ENCODE data around the gene MGLL.

MGLL gene

DNA sequence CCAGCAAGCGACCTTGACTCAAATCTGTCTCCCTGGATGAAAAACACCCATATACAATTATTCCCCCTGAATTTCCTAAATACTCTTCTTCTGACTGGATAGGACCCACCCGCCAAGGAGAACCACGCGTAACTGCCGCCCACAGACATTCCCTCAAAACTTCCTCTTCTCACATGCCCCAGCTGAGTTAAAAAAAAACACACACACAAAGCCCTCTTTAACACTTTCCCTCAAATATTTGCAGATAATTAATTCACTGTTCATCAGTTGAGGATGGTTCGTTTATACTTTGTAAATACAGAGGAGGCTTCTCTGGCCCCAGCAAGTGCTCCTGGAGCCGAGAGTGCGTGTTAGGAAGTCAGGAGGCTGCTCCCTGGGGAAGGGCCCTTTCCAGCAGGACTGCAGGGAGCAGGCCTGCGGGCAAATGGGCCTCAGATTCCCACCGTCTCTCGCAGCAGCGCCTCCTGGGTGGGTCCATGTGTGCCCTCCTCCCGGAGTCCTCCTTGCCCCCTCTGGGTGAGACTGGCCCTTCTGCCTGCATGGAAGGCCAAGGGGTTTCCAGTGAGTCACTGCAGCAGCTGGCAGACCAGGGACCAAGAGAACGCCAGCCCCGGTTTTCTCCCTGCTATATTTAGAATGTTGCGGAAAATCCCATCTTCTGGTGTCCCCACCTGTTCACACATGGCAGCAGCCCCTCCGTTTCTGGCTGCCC is 46.8 kb downstream of the MGLL start:
- peak overlapping the region; percentile 77 for H3K27ac ChIP-seq (replicated peaks)
- peak in 1 of 2 experiments; percentile 61 for DNase-seq (ENCODE audit: low read depth in 1 of 2, low spot score in 1 of 2)
- H3K4me3 ChIP-seq (replicated peaks; ENCODE audit: insufficient read depth, low read length) = no peak overlapping the region
- no peaks in the 10 kb centered on the region for H3K27me3 ChIP-seq (ENCODE audit: insufficient read depth, poor library complexity, severe bottlenecking)
- TF ChIP-seq SPI1 (IDR thresholded peaks at IDR 0.05; ENCODE audit: borderline replicate concordance, low read depth) (no peak), GABPA (IDR thresholded peaks at IDR 0.05; ENCODE audit: low read depth) (no peak), POLR2AphosphoS5 (IDR thresholded peaks at IDR 0.05; ENCODE audit: low read depth) (no peak)
- TF ChIP-seq, protein P1, sequence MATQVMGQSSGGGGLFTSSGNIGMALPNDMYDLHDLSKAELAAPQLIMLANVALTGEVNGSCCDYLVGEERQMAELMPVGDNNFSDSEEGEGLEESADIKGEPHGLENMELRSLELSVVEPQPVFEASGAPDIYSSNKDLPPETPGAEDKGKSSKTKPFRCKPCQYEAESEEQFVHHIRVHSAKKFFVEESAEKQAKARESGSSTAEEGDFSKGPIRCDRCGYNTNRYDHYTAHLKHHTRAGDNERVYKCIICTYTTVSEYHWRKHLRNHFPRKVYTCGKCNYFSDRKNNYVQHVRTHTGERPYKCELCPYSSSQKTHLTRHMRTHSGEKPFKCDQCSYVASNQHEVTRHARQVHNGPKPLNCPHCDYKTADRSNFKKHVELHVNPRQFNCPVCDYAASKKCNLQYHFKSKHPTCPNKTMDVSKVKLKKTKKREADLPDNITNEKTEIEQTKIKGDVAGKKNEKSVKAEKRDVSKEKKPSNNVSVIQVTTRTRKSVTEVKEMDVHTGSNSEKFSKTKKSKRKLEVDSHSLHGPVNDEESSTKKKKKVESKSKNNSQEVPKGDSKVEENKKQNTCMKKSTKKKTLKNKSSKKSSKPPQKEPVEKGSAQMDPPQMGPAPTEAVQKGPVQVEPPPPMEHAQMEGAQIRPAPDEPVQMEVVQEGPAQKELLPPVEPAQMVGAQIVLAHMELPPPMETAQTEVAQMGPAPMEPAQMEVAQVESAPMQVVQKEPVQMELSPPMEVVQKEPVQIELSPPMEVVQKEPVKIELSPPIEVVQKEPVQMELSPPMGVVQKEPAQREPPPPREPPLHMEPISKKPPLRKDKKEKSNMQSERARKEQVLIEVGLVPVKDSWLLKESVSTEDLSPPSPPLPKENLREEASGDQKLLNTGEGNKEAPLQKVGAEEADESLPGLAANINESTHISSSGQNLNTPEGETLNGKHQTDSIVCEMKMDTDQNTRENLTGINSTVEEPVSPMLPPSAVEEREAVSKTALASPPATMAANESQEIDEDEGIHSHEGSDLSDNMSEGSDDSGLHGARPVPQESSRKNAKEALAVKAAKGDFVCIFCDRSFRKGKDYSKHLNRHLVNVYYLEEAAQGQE (IDR thresholded peaks at IDR 0.05; ENCODE audit: insufficient replicate concordance, low read depth) = no peak
- TF ChIP-seq, protein P2, sequence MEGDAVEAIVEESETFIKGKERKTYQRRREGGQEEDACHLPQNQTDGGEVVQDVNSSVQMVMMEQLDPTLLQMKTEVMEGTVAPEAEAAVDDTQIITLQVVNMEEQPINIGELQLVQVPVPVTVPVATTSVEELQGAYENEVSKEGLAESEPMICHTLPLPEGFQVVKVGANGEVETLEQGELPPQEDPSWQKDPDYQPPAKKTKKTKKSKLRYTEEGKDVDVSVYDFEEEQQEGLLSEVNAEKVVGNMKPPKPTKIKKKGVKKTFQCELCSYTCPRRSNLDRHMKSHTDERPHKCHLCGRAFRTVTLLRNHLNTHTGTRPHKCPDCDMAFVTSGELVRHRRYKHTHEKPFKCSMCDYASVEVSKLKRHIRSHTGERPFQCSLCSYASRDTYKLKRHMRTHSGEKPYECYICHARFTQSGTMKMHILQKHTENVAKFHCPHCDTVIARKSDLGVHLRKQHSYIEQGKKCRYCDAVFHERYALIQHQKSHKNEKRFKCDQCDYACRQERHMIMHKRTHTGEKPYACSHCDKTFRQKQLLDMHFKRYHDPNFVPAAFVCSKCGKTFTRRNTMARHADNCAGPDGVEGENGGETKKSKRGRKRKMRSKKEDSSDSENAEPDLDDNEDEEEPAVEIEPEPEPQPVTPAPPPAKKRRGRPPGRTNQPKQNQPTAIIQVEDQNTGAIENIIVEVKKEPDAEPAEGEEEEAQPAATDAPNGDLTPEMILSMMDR (IDR thresholded peaks at IDR 0.05; ENCODE audit: insufficient read depth, low read length) = no peak

DNA sequence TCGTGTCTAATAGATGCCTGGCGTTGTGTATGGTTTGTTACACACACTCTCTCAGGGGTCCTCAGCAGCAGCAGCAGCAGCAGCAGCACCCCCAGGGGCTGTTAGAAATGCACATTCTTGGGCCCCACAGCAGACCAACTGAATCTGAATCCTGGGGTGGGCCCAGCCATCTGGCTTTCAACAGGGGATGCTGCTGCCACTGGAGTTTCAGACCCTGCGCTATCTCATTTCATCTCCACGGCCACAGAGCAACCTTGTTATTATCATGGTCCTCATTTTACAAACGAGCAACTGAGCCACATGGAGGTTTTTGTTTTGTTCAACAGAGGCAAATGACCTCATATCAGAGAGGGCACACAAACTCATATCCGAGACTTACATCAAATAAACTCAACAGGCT is 47.7 kb downstream of the MGLL start:
- Histone ChIP-seq H3K27ac (replicated peaks) (peak overlapping the region; percentile 77), H3K4me3 (replicated peaks; ENCODE audit: insufficient read depth, low read length) (no peak overlapping the region), H3K27me3 (ENCODE audit: insufficient read depth, poor library complexity, severe bottlenecking) (no peaks in the 10 kb centered on the region)
- DNase-seq (ENCODE audit: low read depth in 1 of 2, low spot score in 1 of 2) = no peak
- no peak for TF ChIP-seq SPI1 (IDR thresholded peaks at IDR 0.05; ENCODE audit: borderline replicate concordance, low read depth)
- TF ChIP-seq, protein P2 (IDR thresholded peaks at IDR 0.05; ENCODE audit: insufficient read depth, low read length) = no peak
- no peak for TF ChIP-seq GABPA (IDR thresholded peaks at IDR 0.05; ENCODE audit: low read depth)
- no peak for TF ChIP-seq POLR2AphosphoS5 (IDR thresholded peaks at IDR 0.05; ENCODE audit: low read depth)
- TF ChIP-seq, protein P1 (IDR thresholded peaks at IDR 0.05; ENCODE audit: insufficient replicate concordance, low read depth) = no peak

DNA sequence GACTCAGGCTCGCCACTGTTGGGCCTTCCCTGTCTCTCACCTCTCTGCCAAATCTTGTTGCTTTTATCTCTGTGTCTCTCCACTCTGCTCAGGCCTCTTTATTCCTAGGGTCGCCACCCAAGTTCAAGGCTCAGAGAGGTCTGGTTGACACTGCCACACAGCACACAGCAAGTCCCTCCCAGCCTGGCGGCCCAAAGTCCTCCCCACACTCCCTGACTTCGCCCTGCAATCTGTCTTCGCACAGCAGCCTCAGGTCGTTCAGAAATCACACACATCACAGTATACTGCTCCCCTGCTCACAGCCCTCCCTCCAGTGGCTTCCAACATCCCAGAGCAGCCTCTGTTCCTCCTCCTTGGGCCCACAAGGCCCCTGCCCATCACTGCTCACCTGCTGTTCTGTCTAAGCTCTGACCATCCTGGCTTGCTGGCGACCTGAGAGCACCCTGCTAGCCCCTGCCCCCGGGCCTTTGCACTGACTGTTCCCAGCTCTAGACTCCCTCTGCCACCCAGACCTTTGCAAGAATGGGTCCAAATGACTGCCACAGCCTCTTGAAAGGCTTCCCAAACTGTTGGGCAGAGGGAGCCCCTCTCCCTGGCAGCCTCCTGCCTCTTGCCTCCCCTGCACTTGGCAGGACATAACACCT is 48.4 kb downstream of the MGLL start:
- H3K27me3 ChIP-seq (ENCODE audit: insufficient read depth, poor library complexity, severe bottlenecking) = no peaks in the 10 kb centered on the region
- no peak overlapping the region for H3K4me3 ChIP-seq (replicated peaks; ENCODE audit: insufficient read depth, low read length)
- TF ChIP-seq POLR2AphosphoS5 (IDR thresholded peaks at IDR 0.05; ENCODE audit: low read depth) = no peak
- TF ChIP-seq SPI1 (IDR thresholded peaks at IDR 0.05; ENCODE audit: borderline replicate concordance, low read depth) = no peak
- TF ChIP-seq, protein P1 (IDR thresholded peaks at IDR 0.05; ENCODE audit: insufficient replicate concordance, low read depth) = no peak
- TF ChIP-seq GABPA (IDR thresholded peaks at IDR 0.05; ENCODE audit: low read depth) = no peak
- TF ChIP-seq, protein P2 (IDR thresholded peaks at IDR 0.05; ENCODE audit: insufficient read depth, low read length) = no peak
- no peak for DNase-seq (ENCODE audit: low read depth in 1 of 2, low spot score in 1 of 2)
- H3K27ac ChIP-seq (replicated peaks) = peak overlapping the region; percentile 77

All from HL-60 (cell line).